HepG2 (cell line): ENCODE results near the gene CLEC11A. TPM values are rescaled to one million over a fixed set of nuclear protein-coding genes. Genes with fewer than 3 reads are reported as not detected.

Experiments used
- ATAC-seq: fragments of 200-7000 bp; cut with Tn5 transposase; 3 replicates; pipeline ENCODE4 v1.9.1; 2020; ENCODE audit warnings: mild to moderate bottlenecking, moderate library complexity
- BruUV-seq: library from RNA; stranded (reverse); fragments of 400-500 nt; replicated peaks from 2 replicates; lab custom pipeline; 2021; lab: Mats Ljungman, UMichigan
- CTCF ChIA-PET: fragments of 300-600 bp; formaldehyde crosslinking; extraction: SDS; loops from one replicate; lab custom pipeline; 2021; ENCODE audit warnings: low total read pairs, inconsistent platforms, low intra/inter-chr PET ratio; lab: Yijun Ruan, JAX
- POLR2A ChIA-PET: fragments of 350-600 bp; sonication (Branson Sonifier 250); formaldehyde crosslinking; loops from one replicate; lab custom pipeline; 2020; ENCODE audit warnings: antibody characterized with exemption, inconsistent platforms; lab: Yijun Ruan, JAX
- DNase-seq: peaks from one replicate; pipeline ENCODE4 v3.0.0-alpha.2; 2015; ENCODE audit warnings: low spot score
- FAIRE-seq: peaks from 3 replicates; lab custom pipeline; 2011; peaks lifted over from hg19 to GRCh38; lab: Jason Lieb, UNC
- H2AFZ ChIP-seq: one replicate; pipeline ENCODE4 v1.6.1; 2011; ENCODE audit warnings: low read length, inconsistent platforms
- H3K27ac ChIP-seq: fragments of 300-600 bp; 3 replicates; pipeline ENCODE4 v1.8.0; 2011; ENCODE audit warnings: mixed run types, mild to moderate bottlenecking, mixed read lengths, low read length, inconsistent platforms; ENCODE audit not compliant: insufficient read depth; ENCODE audit errors: extremely low read length
- H3K27me3 ChIP-seq, 2 experiments: fragments of 200-600 bp in 1 of 2; 2 replicates in 1 of 2; 3 replicates in 1 of 2; pipeline versions ENCODE4 v1.6.0 to v1.8.0; 2011; ENCODE audit warnings: low read length in 2 of 2, mild to moderate bottlenecking in 2 of 2, moderate library complexity in 2 of 2, inconsistent platforms in 1 of 2; ENCODE audit not compliant: insufficient read depth in 2 of 2, control insufficient read depth in 1 of 2
- H3K36me3 ChIP-seq, 2 experiments: fragments of 200-600 bp in 1 of 2; replicated peaks in 1 of 2; 2 replicates in 1 of 2; 3 replicates in 1 of 2; pipeline versions ENCODE4 v1.5.1 to v1.8.0; 2011; ENCODE audit warnings: low read length in 2 of 2, inconsistent platforms in 1 of 2; ENCODE audit not compliant: insufficient read depth in 2 of 2, control insufficient read depth in 1 of 2
- H3K4me1 ChIP-seq: 2 replicates; pipeline ENCODE4 v1.5.1; 2012; ENCODE audit warnings: low read length, inconsistent platforms; ENCODE audit not compliant: insufficient read depth
- H3K4me2 ChIP-seq: 2 replicates; pipeline ENCODE4 v1.6.0; 2011; ENCODE audit warnings: low read depth, low read length, inconsistent platforms
- H3K4me3 ChIP-seq, 3 experiments: fragments of 200-600 bp in 1 of 3; sonication (generic), shearing (Covaris generic) in 1 of 3; replicated peaks in 1 of 3; 2 replicates each; pipeline ENCODE4 v1.5.1; 2011 to 2016; ENCODE audit warnings: low read length in 3 of 3, inconsistent platforms in 2 of 3, low read depth in 2 of 3, mild to moderate bottlenecking in 2 of 3, control low read depth in 1 of 3, mixed read lengths in 1 of 3; ENCODE audit not compliant: insufficient read depth in 1 of 3
- H3K79me2 ChIP-seq: one replicate; pipeline ENCODE4 v1.6.1; 2011; ENCODE audit warnings: low read length, inconsistent platforms; ENCODE audit not compliant: insufficient read depth
- H3K9ac ChIP-seq: 2 replicates; pipeline ENCODE4 v1.6.0; 2011; ENCODE audit warnings: mild to moderate bottlenecking, low read depth, low read length, inconsistent platforms; ENCODE audit not compliant: insufficient read depth
- H3K9me3 ChIP-seq: 2 replicates; pipeline ENCODE4 v1.5.1; 2012; ENCODE audit warnings: mild to moderate bottlenecking, low read length
- H4K20me1 ChIP-seq: 2 replicates; pipeline ENCODE4 v1.6.0; 2011; ENCODE audit warnings: inconsistent platforms, mild to moderate bottlenecking, low read length, moderate library complexity; ENCODE audit not compliant: insufficient read depth
- ARHGAP35 ChIP-seq: sonication (generic); formaldehyde crosslinking; IDR thresholded peaks from 2 replicates; pipeline ENCODE4 v1.9.0; 2022; ENCODE audit warnings: mild to moderate bottlenecking, inconsistent platforms, moderate library complexity, missing genetic modification reagents, borderline replicate concordance
- CHD4 ChIP-seq: fragments of 200-600 bp; sonication (generic); IDR thresholded peaks from 2 replicates; pipeline ENCODE4 v1.7.0; 2017; ENCODE audit warnings: mild to moderate bottlenecking, low read length, borderline replicate concordance
- DMAP1 ChIP-seq: IDR thresholded peaks from 2 replicates; pipeline ENCODE4 v1.6.1; 2016
- GATAD1 ChIP-seq: IDR thresholded peaks from 2 replicates; pipeline ENCODE4 v1.6.1; 2016; ENCODE audit warnings: missing genetic modification reagents, missing compliant biosample characterization
- HHEX ChIP-seq: IDR thresholded peaks from 2 replicates; pipeline ENCODE4 v1.6.1; 2016; ENCODE audit warnings: control low read depth
- MAZ ChIP-seq, 2 experiments: sonication (generic) in 1 of 2; formaldehyde crosslinking in 1 of 2; IDR thresholded peaks; 2 replicates each; pipeline versions ENCODE4 v1.5.0 to v1.6.1; 2012 to 2020; ENCODE audit warnings: low read depth in 2 of 2, mild to moderate bottlenecking in 2 of 2, borderline replicate concordance in 1 of 2, improper control_type of control experiment in 1 of 2, low read length in 1 of 2, missing genetic modification reagents in 1 of 2, moderate library complexity in 1 of 2
- NCOA1 ChIP-seq: sonication (generic); formaldehyde crosslinking; IDR thresholded peaks from 2 replicates; pipeline ENCODE4 v1.9.0; 2021; ENCODE audit warnings: missing genetic modification reagents
- REPIN1 ChIP-seq: sonication (generic); formaldehyde crosslinking; IDR thresholded peaks from 2 replicates; pipeline ENCODE4 v1.8.0; 2022; ENCODE audit warnings: missing genetic modification reagents, low read depth, mild to moderate bottlenecking, borderline replicate concordance
- SATB2 ChIP-seq: sonication (generic); formaldehyde crosslinking; IDR thresholded peaks from 2 replicates; pipeline ENCODE4 v1.5.0; 2020; ENCODE audit warnings: missing genetic modification reagents
- ZNF703 ChIP-seq: sonication (generic); formaldehyde crosslinking; IDR thresholded peaks from 2 replicates; pipeline ENCODE4 v1.5.1; 2020; ENCODE audit warnings: missing genetic modification reagents, mild to moderate bottlenecking, moderate library complexity, borderline replicate concordance
- WGBS: methylation state at CpG from one replicate; pipeline ENCODE4 v1.1.6; 2017; ENCODE audit warnings: low lambda C conversion rate; 5-methylcytosine and 5-hydroxymethylcytosine counted together
- in situ Hi-C: cut with HindIII; loops from 2 replicates; pipeline ENCODE4 v1.10.0; 2017; ENCODE audit warnings: low pct_unique_long_range_greater_than_20kb; ENCODE audit not compliant: extremely low pct_ligation_motif_present
- intact Hi-C: fragments of 100-400 bp; cut with micrococcal nuclease; formaldehyde crosslinking; loops from one replicate; pipeline ENCODE4 v1.10.0; 2022; ENCODE audit not compliant: unreplicated experiment
- polyA plus RNA-seq, 8 experiments: library from polyadenylated mRNA; depleted of rRNA in 3 of 8; stranded (reverse) in 7 of 8; unstranded in 1 of 8; fragments of >200 nt; fragmentation: Illumina TruSeq in 4 of 8; extraction: Trizol in 4 of 8; gene quantifications; 2 replicates each; pipeline versions ENCODE4 v1.2.1 to v1.2.3, GENCODE V29; 2011 to 2016; ENCODE audit warnings: low read depth in 4 of 8, missing spikeins in 1 of 8, mixed read lengths in 1 of 8; ENCODE audit not compliant: insufficient read depth in 1 of 8
- total RNA-seq, 5 experiments: library from RNA; depleted of rRNA; stranded (reverse); fragments of >200 nt; fragmentation: Illumina TruSeq; extraction: Trizol; gene quantifications; 2 replicates each; pipeline ENCODE4 v1.2.3, GENCODE V29; 2016; ENCODE audit warnings: low read depth in 1 of 5
- TF ChIP-seq, protein P1 (sequence below): sonication (generic); formaldehyde crosslinking; IDR thresholded peaks from 2 replicates; pipeline ENCODE4 v1.4.0; 2020; ENCODE audit warnings: missing genetic modification reagents, mild to moderate bottlenecking, borderline replicate concordance
- TF ChIP-seq, protein P2 (sequence below): sonication (generic); formaldehyde crosslinking; IDR thresholded peaks from 2 replicates; pipeline ENCODE4 v1.4.0; 2020; ENCODE audit warnings: missing genetic modification reagents, borderline replicate concordance

Gene CLEC11A
- total and polyA plus RNA-seq, 2 of the 13 experiments (the other 11 are each of a cell fraction or from before 2014, with no cell fraction given), result not detected

DNA sequence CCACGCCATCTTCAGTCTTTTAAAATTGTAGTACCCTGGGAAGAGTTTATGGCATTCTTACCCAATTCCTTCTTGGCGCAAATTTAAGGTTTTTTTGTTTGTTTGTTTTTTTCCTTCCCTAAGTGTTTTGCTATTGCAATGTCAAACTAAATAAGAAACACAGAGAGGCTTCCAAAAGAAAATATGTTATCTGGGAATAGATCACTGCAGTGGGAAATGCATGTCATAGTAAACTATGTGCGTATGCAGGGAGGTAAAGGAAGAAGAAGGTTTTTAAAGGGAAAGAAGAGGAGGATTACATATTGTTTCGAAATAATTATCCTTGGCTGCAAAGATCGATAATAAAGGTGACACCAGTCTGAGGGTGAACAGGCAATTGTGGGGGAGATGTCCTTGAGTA, 13.2 kb downstream of the CLEC11A start:
- TF ChIP-seq REPIN1 (no peak), CHD4 (no peak), HHEX (CRISPR knock-in tag) (no peak), SATB2 (CRISPR knock-in tag) (no peak), NCOA1 (CRISPR knock-in tag) (no peak), MAZ (IDR thresholded peaks at IDR 0.05; ENCODE audit: borderline replicate concordance, low read depth, low read length) (no peak), MAZ (CRISPR knock-in tag; IDR thresholded peaks at IDR 0.05; ENCODE audit: low read depth) (no peak), ARHGAP35 (CRISPR knock-in tag) (no peak), DMAP1 (CRISPR knock-in tag) (no peak), GATAD1 (CRISPR knock-in tag) (no peak), ZNF703 (CRISPR knock-in tag) (no peak)
- TF ChIP-seq, protein P1, sequence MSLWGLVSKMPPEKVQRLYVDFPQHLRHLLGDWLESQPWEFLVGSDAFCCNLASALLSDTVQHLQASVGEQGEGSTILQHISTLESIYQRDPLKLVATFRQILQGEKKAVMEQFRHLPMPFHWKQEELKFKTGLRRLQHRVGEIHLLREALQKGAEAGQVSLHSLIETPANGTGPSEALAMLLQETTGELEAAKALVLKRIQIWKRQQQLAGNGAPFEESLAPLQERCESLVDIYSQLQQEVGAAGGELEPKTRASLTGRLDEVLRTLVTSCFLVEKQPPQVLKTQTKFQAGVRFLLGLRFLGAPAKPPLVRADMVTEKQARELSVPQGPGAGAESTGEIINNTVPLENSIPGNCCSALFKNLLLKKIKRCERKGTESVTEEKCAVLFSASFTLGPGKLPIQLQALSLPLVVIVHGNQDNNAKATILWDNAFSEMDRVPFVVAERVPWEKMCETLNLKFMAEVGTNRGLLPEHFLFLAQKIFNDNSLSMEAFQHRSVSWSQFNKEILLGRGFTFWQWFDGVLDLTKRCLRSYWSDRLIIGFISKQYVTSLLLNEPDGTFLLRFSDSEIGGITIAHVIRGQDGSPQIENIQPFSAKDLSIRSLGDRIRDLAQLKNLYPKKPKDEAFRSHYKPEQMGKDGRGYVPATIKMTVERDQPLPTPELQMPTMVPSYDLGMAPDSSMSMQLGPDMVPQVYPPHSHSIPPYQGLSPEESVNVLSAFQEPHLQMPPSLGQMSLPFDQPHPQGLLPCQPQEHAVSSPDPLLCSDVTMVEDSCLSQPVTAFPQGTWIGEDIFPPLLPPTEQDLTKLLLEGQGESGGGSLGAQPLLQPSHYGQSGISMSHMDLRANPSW, result no peak
- TF ChIP-seq, protein P2, sequence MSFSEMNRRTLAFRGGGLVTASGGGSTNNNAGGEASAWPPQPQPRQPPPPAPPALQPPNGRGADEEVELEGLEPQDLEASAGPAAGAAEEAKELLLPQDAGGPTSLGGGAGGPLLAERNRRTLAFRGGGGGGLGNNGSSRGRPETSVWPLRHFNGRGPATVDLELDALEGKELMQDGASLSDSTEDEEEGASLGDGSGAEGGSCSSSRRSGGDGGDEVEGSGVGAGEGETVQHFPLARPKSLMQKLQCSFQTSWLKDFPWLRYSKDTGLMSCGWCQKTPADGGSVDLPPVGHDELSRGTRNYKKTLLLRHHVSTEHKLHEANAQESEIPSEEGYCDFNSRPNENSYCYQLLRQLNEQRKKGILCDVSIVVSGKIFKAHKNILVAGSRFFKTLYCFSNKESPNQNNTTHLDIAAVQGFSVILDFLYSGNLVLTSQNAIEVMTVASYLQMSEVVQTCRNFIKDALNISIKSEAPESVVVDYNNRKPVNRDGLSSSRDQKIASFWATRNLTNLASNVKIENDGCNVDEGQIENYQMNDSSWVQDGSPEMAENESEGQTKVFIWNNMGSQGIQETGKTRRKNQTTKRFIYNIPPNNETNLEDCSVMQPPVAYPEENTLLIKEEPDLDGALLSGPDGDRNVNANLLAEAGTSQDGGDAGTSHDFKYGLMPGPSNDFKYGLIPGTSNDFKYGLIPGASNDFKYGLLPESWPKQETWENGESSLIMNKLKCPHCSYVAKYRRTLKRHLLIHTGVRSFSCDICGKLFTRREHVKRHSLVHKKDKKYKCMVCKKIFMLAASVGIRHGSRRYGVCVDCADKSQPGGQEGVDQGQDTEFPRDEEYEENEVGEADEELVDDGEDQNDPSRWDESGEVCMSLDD (CRISPR knock-in tag), result no peak
- POLR2A ChIA-PET, result no interaction called here
- BruUV-seq, result no TSS peak
- Histone ChIP-seq H3K79me2 (no peaks in the 10 kb centered on the region), H3K9me3 (no peaks in the 10 kb centered on the region), H3K4me2 (no peak overlapping the region), H3K4me1 (no peaks in the 10 kb centered on the region), H3K9ac (no peak overlapping the region), H3K4me3 (no peak overlapping the region), H2AFZ (no peak overlapping the region), H3K27me3 (peaks cover 0 to 8% of the 10 kb centered on the region in 2 experiments; a peak in 2 of 5 replicates), H4K20me1 (no peaks in the 10 kb centered on the region), H3K27ac (no peak overlapping the region), H3K36me3 (no peaks in the 10 kb centered on the region)
- intact Hi-C loops (no loop called here), in situ Hi-C loops (no loop called here)
- ATAC-seq (no peak), DNase-seq (no peak), FAIRE-seq (no peak)
- CTCF ChIA-PET, result no interaction called here
- 13% methylated on average over 5 of the region's 5 CpGs for WGBS
